Astrocyte of the hippocampus (primary cell): ENCODE measurements around the gene RPTOR.

Experiments
- DNase-seq: peaks from one replicate; pipeline ENCODE4 v3.0.0; 2011; ENCODE audit warnings: low read depth, low spot score

Gene RPTOR

DNA sequence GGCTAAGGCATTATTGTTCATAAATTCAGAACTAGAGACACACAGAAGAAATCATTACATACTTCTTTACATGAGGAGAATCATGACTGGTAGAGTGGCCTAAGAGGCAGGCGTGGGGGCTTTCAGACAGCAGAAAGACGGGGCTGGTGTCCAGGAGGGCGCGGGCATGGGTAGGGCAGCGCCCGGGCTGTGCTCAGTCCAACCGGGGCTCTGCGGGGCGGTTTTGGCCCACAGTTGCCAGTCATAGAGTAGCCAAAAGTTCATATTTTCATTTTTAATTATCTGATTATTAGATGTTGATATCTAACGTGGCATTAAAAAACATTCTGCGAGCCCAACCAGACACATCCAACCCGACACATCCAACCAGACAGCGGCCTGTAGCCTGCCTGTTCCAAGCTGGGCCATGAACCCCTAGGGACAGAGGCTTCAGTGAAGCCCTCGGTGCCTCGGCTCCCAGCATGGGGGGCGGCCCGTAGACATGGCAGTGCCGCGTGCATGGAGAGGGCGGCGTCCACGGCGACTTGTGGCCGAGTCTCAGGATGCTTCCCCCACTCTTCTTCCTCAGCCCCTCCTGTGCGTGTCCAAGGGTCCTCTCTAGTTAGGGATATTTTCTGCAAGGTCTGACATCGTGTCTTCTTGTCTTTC lies 284.7 kb downstream of the RPTOR start:
- no peak for DNase-seq

DNA sequence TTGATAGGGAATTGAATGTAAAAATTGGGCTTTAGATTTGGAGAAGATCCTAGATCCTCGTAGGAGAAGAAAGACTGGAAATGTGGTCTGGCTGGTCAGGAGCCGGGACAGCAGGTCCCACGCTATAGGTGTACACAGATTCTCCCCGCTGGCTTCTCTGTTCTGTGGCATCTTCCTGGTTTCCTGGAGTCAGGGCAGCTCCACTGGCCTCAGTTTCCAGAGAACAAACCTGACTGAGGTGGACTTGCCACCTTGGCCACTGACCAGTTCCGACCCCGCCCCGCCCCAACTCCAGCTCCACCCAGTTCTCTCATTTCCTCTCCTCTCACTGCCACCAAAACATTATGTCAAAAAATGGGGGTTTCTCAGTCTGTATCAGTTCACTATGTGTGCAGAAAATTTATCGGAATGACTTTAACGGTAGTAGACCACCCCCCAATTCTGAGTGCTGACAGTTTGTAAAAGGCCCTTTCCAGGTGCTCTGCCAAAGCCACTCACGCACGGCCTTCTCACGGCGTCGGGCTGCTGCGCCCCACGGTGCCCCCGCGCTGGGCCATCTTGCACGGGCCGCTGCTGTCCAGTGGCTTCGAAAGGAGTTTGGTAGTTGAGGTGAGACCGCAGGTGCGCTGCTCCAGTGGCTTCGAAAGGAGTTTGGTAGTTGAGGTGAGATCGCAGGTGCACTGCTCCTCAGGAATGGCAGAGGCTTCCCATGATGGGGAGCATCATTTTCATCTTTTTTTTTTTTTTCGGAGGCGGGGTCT lies 285.6 kb downstream of the RPTOR start:
- no peak for DNase-seq

DNA sequence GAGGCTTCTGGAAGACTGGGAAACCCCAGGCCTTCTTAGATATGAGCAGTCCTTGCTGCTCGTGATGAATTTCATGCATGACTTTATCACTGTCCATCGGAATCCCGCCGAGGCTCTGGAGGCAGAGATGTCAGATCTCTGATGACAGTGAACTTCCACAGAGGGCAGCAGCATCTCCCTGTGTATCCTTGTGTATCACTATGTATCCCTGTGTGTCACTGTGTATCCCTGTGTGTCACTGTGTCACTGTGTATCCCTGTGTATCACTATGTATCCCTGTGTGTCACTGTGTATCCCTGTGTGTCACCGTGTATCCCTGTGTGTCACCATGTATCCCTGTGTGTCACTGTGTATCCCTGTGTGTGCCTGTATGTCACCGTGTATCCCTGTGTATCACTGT lies 286.9 kb downstream of the RPTOR start:
- DNase-seq = no peak

DNA sequence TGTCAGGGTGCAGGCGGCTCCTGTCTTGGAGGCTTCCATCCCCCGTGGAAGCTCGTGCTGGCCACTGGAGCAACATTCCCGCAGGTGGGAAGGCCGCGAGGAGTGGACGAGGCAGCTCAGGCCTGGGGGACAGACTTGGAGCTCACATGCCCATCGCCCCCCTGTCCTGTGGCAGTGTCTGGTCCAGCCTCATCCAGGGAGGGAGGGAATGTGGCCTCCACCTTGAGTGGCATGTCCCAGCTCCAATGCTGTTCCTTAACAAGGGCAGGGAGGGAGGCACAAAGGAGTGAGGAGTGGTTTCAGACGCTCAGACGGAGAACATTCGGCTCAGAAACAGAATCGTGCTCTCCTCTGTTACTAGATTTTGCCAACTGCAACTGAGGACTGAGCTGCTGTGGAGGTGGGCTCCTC lies 287.6 kb downstream of the RPTOR start:
- peak; percentile 80 for DNase-seq

- DNase-seq = peak; percentile 99
Measured at GRCh38 chr17:80832888-80833583, 288.4 kb downstream of the RPTOR start.

- DNase-seq = peak; percentile 41
Measured at GRCh38 chr17:80833952-80834892, 289.6 kb downstream of the RPTOR start.

- no peak for DNase-seq
Measured at GRCh38 chr17:80834893-80835275, 290.2 kb downstream of the RPTOR start.

GRCh38 chr17:80835816-80836657 lies 291.4 kb downstream of the RPTOR start:
- no peak for DNase-seq

DNA sequence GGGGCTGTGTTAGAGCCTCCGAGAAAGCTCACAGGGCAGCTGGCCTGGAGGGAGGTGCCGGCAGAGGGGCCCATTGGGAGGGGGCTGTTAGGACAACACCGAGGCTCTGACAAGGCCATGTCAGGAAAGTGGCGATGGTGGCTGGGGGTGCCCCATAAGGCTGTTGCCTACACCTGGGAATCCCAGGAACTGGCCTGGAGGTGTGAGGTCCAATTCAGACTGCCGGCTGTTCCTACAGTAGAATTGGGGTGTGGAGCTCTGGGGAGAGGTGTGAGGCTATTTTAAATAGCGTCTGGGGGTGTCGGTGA lies 292.0 kb downstream of the RPTOR start:
- DNase-seq = no peak

DNA sequence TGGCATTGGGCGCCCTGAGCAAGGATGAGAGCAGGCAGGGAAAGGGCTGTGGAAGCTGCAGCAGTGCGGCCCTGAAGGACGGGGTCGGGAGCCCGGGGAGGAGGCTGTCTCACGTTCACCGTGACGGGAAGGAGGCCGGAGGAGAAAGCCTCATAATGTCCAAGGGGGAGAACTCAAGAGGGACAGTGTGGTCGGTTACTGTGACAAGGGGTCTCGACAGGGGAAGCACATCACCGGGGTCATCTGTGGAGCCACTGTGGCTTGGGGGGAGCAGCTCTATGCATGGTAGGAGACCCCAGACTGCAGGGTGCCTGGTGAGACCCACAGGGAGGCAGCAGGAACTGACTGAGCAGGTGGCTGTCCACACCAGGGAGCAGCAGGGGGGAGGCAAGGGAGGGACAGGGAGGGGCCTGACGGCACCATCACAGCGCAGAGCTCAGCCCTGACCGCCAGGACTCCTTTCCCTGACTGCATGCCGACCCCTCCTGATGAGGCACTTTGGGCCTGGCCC lies 292.4 kb downstream of the RPTOR start:
- no peak for DNase-seq

DNA sequence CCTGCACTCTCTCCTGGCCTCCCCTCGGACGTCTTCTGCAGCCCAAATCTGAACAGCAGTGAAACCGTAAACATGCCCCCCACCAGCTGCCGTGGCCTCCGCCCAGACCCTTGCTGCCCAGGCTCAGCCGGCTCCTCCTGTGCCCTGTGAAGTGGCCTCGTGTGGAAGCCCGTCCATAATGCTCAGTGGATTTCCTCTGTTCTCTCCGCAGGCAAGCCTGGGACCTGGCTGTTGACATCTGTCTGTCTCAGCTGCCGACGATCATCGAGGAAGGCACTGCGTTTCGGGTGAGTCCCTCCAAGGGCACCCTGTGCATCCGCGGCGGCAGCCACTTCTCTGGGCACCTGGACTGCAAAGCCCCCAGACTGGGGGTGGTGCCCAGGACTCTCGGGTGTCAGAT lies 293.1 kb downstream of the RPTOR start:
- DNase-seq = no peak

- DNase-seq = no peak
Measured at GRCh38 chr17:80838311-80839025, 293.8 kb downstream of the RPTOR start.

DNA sequence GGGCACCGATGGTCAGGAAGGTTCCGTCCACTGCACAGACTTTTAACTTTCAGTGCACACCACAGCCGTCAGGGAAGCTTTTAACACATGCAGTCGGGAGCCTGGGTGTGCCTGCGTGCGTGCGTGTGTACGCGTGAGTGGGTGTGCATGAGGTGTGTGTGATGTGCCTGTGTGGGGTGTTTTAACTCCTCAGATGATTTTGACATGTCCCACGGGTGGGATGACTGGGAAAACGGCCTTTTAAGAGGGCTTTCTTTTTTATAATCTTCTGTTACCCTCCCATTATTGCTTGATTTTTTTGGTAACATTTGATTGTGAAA lies 294.3 kb downstream of the RPTOR start:
- no peak for DNase-seq

- DNase-seq = peak; percentile 53
Measured at GRCh38 chr17:80839511-80839941, 294.9 kb downstream of the RPTOR start.

DNA sequence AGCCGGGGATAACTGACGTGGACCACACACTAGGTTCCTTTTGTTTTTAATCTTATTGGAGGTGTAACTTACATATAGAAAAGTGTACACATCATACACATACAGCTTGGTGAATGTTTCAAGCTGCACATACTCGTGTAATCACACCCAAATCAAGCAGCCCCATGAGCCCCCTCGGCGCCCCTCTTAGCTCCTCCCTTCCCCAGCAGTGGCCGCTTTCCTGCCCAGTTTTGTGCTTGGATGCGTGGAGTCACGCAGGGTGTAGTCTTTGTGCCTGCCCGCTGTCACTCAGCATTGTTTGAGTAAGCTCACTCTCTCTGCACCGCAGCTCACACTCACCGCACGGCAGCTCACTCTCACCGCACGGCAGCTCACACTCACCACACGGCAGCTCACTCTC lies 295.3 kb downstream of the RPTOR start:
- peak; percentile 37 for DNase-seq

GRCh38 chr17:80842456-80843013 lies 297.9 kb downstream of the RPTOR start:
- no peak for DNase-seq

DNA sequence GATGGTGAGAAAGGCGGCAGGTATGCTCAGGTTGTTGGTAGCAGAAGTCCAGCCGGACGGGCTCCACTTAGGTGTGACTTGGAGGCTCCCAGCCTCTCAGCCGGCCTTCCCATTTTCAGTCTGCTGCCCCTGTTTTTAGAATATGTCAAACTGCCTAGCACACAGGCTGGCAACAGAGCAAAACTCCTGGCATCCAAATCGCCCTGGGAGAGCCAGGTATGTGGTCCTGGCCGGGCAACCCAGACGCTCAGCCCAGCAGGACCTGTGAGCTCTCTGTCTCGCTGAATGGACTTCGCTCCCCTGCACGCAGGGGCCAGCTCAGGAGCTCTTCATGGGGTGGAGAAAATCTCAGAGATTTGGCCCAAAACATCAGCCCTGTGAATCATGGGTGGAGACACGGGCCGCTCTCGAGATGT lies 299.1 kb downstream of the RPTOR start:
- DNase-seq = no peak

- DNase-seq = peak; percentile 65
Measured at GRCh38 chr17:80844418-80844990, 299.9 kb downstream of the RPTOR start.

GRCh38 chr17:80845069-80845862 lies 300.6 kb downstream of the RPTOR start:
- DNase-seq = no peak
